Testis (tissue), 3 donors: ENCODE measurements around the gene DENND2A. TPM values are rescaled to one million over a fixed set of nuclear protein-coding genes. Genes with fewer than 3 reads are reported as not detected.

Experiments used
- DNase-seq: peaks from one replicate; pipeline ENCODE4 v3.0.0-alpha.2; 2019
- H3K27ac ChIP-seq, 2 donors: fragments of 200-600 bp; sonication (generic); one replicate each; pipeline ENCODE4 v1.5.1; 2019
- H3K27me3 ChIP-seq: fragments of 200-600 bp; sonication (generic); one replicate; pipeline ENCODE4 v1.5.1; 2019
- H3K36me3 ChIP-seq: fragments of 200-600 bp; sonication (generic); one replicate; pipeline ENCODE4 v1.5.1; 2017; ENCODE audit warnings: low read depth; ENCODE audit errors: missing control alignments
- H3K4me1 ChIP-seq: fragments of 200-600 bp; sonication (generic); one replicate; pipeline ENCODE4 v1.5.1; 2019
- H3K4me3 ChIP-seq, 2 donors: fragments of 200-600 bp; sonication (generic); one replicate each; pipeline ENCODE4 v1.5.1; 2017 to 2019
- H3K9me3 ChIP-seq: fragments of 200-600 bp; sonication (generic); one replicate; pipeline ENCODE4 v1.5.1; 2017
- CTCF ChIP-seq, 3 experiments: fragments of 450-650 bp in 2 of 3; fragments of 200-600 bp in 1 of 3; sonication (generic) in 1 of 3; IDR thresholded peaks; one replicate each; pipeline ENCODE4 v1.5.1; 2016 to 2019; ENCODE audit warnings: antibody characterized with exemption in 3 of 3, mild to moderate bottlenecking in 2 of 3, moderate library complexity in 1 of 3
- POLR2A ChIP-seq: fragments of 450-650 bp; IDR thresholded peaks from one replicate; pipeline ENCODE4 v1.6.1; 2017; ENCODE audit warnings: antibody characterized with exemption, mild to moderate bottlenecking, moderate library complexity
- WGBS, 2 donors: methylation state at CpG; one replicate each; pipeline ENCODE4 v1.1.5; 2018; 5-methylcytosine and 5-hydroxymethylcytosine counted together
- intact Hi-C: fragments of 100-400 bp; cut with DNase I; formaldehyde crosslinking; loops from one replicate; pipeline ENCODE4 v1.15.1; 2023; ENCODE audit warnings: low total_unique reads
- polyA plus RNA-seq: library from polyadenylated mRNA; stranded (reverse); fragments of 350-450 nt; fragmentation: Illumina TruSeq; extraction: RNeasy Lipid Tissue Mini Kit (QIAGEN cat#74804); gene quantifications from one replicate; pipeline ENCODE4 v1.2.3, GENCODE V29; 2014; ENCODE audit warnings: low read depth, low replicate concordance; ENCODE audit not compliant: insufficient read depth
- total RNA-seq, 2 donors: library from RNA; depleted of rRNA; stranded (reverse); fragments of >200 nt; gene quantifications; one replicate each; pipeline ENCODE4 v1.2.3, GENCODE V29; 2016

Gene DENND2A
- total and polyA plus RNA-seq, 3 donors from 2014 or later = 4.1 to 8.5 (median 5.5) TPM

GRCh38 chr7:140600341-140600740 is 40.3 kb downstream of the DENND2A start:
- DNase-seq = no peak
- TF ChIP-seq POLR2A = no peak
- TF ChIP-seq CTCF (IDR thresholded peaks at IDR 0.05) = no peak
- Histone ChIP-seq H3K4me1 (peaks cover 9% of the 10 kb centered on the region), H3K27ac (no peak overlapping the region), H3K36me3 (no peaks in the 10 kb centered on the region), H3K27me3 (no peaks in the 10 kb centered on the region), H3K9me3 (no peaks in the 10 kb centered on the region), H3K4me3 (no peak overlapping the region)
- intact Hi-C loops = no loop called here
- WGBS, 2 donors = 89 to 90% methylated on average over 3 of the region's 3 CpGs

GRCh38 chr7:140597428-140597949 is 43.1 kb downstream of the DENND2A start:
- Histone ChIP-seq H3K4me1 (peaks cover 9% of the 10 kb centered on the region), H3K4me3 (no peak overlapping the region), H3K36me3 (no peaks in the 10 kb centered on the region), H3K9me3 (no peaks in the 10 kb centered on the region), H3K27me3 (no peaks in the 10 kb centered on the region), H3K27ac (peak overlapping the region in 1 of 2 donors; percentile 52)
- TF ChIP-seq CTCF (IDR thresholded peaks at IDR 0.05) = no peak
- TF ChIP-seq POLR2A = no peak
- intact Hi-C loops = no loop called here
- DNase-seq = no peak
- 44 to 52% methylated on average over 5 of the region's 5 CpGs for WGBS, 2 donors

GRCh38 chr7:140596519-140597427 is 43.8 kb downstream of the DENND2A start:
- Histone ChIP-seq H3K4me3 (no peak overlapping the region), H3K27me3 (no peaks in the 10 kb centered on the region), H3K27ac (peak overlapping the region in 1 of 2 donors; percentile 52), H3K4me1 (peaks cover 5% of the 10 kb centered on the region), H3K36me3 (no peaks in the 10 kb centered on the region), H3K9me3 (no peaks in the 10 kb centered on the region)
- TF ChIP-seq POLR2A (no peak), CTCF (IDR thresholded peaks at IDR 0.05) (no peak)
- intact Hi-C loops = no loop called here
- DNase-seq = no peak
- 46 to 56% methylated on average over 7 of the region's 7 CpGs for WGBS, 2 donors

- 74 to 82% methylated on average over 15 of the region's 15 CpGs for WGBS, 2 donors
- no peaks in the 10 kb centered on the region for H3K4me1 ChIP-seq
- no peak overlapping the region for H3K27ac ChIP-seq
- no peaks in the 10 kb centered on the region for H3K27me3 ChIP-seq
- intact Hi-C loops = no loop called here
- no peak for DNase-seq
- H3K36me3 ChIP-seq = no peaks in the 10 kb centered on the region
- H3K9me3 ChIP-seq = no peaks in the 10 kb centered on the region
- H3K4me3 ChIP-seq = no peak overlapping the region
- TF ChIP-seq CTCF (IDR thresholded peaks at IDR 0.05) (no peak), POLR2A (no peak)
Measured at GRCh38 chr7:140595468-140596092, 45.0 kb downstream of the DENND2A start.
